COR-L47 (cell line): ENCODE measurements around the gene NAA15.
"Not testable (repeated sequence)": the region's sequence is repeated elsewhere in the genome, so short reads cannot be mapped to it uniquely, and the experiment has no call there.

ENCODE experiments used
- DNase-seq: peaks from one replicate; lab custom pipeline; 2025; lab: John Stamatoyannopoulos, UW

Gene NAA15

DNA sequence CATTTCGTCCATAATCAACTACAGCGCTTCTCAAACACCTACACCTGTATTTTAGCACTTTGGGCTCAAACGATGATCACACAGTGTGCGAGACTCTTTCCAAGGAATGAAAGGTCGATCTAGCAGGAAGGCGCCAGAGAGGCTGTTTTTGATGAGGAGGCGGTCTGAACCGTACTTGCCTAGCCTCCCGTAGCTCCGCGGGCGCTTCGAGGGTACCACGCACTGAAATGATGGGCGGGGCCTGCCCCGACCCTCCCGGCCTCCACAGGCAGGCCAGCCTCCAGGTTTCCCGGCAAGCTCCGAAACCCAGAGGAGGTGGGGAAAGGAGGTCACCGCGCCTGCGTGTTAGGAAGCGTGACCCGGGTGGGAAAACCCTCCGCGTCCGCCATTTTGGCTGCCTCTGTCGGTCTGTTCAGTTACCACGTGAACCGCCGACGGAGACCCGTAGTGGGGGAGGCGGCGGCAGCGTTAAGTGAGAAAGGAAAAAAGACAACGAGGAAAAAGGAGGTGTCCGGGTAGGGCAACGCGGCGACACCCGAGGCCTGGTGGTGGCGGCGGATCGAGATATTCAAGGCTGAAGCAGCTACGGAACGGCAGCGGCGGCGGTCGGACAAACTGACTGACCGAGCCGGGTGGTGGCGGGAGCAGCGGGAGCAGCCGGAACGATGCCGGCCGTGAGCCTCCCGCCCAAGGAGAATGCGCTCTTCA, at the start of gene NAA15:
Gene NAA15 (plus strand): TSS at position 393 of the 708 bp plus-strand sequence. CDS start 273 bp downstream, at position 666.
- peak; percentile 98 for DNase-seq

DNA sequence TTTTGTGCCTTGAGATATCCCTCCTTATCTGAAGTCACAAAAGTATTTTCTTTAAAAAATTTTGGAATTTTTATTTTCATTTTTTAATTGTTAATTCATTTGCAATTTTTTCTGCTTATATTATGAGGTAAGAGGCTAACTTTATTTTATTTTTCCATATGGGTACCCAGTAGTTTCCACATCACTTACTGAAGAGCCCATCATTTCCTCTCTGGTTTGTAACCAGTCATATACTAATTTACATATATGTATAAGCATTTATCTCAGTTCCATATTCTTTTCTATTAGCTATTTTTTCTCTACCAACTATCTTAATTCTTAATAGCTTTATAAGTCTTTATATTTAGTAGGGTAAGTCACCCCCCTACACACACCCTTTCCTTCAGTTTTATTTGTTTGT, 48.3 kb upstream of the NAA15 start:
- no peak for DNase-seq

DNA sequence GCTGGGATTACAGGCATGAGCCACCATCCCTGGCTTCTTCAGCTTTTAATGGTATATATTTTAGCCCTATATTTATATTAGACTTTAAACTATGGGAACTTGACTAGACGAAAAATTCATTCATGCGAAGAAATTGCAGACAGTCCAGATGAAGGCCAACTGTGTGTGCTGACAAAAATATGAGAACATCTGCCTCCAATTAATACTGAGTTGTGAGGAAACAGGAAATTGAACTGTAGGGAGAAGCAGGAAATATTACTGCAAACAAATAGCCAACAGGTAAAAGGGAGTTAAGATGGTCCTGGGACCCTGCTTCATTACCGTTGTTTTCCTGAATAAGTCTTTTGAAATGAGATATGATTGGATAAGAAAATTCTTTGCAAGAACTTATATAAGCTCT, 47.6 kb upstream of the NAA15 start:
- no peak for DNase-seq

DNA sequence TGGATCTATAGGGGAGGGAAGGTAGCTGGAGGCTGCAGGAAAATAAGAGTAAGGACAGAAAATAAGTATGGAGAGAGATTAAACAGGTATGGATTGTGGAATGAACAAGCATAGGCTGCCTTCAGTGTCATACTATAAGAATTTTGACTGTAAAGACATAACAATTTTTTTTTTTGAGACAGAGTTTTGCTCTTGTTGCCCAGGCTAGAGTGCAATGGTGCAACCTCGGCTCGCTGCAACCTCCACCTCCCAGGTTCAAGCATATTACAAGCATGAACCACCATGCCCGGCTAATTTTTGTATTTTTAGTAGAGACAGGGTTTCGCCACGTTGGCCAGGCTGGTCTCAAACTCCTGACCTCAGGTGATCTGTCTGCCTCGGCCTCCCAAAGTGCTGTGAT, 45.7 kb upstream of the NAA15 start:
- not testable (repeated sequence) for DNase-seq

DNA sequence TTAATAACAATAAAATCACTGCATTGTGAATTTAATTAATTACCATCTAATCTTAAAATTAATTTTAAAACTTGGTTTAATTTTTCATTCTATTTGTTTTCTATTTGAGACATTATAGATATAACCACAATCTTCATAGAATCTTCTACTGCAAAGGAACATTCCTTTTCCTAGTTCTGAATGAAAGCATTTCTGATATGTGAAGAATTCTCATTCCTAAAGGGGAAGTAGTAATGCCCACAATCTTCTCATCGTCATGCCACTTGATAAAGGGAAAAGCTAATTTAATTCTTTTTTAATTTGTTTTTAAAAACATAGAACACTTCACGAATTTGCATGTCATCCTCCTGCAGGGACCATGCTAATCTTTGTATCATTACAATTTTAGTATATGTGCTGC, 45.0 kb upstream of the NAA15 start:
- no peak for DNase-seq

DNA sequence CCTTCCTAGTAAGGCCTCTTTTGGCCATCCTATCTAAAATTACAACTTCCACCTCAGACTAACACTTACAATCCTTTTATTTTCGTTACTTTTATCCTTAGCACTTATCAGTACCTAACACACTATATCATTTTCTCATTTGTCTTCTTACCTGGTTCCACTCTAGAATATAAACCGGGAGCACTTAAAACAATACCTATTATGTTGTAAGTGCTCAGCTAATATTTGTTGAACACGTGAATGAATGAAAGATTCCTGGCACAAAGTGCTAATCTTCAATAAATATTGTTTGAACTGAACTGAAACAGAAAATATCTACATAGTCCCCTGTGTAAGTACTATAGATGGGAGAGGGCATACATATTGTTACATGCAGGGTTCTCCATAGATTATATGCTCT, 35.7 kb upstream of the NAA15 start:
- DNase-seq, result peak; percentile 5

DNA sequence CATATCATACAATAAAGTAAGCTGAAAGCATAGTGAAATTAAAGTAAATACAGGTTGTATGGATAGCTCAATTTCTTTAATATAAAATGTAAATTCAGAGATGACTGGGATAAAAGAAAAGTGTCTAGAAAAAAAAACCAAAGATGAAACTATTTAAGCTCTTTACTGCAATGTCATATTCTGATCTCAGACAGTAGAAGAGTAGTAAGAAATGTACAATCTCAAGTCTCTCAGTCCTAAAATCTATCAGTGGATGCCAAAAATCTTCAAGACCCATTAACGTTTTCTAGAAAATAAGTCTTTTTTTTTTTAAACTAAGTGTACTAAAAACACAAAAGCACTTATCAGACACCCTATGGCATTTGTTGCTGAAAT, 35.1 kb upstream of the NAA15 start:
- DNase-seq, result no peak

DNA sequence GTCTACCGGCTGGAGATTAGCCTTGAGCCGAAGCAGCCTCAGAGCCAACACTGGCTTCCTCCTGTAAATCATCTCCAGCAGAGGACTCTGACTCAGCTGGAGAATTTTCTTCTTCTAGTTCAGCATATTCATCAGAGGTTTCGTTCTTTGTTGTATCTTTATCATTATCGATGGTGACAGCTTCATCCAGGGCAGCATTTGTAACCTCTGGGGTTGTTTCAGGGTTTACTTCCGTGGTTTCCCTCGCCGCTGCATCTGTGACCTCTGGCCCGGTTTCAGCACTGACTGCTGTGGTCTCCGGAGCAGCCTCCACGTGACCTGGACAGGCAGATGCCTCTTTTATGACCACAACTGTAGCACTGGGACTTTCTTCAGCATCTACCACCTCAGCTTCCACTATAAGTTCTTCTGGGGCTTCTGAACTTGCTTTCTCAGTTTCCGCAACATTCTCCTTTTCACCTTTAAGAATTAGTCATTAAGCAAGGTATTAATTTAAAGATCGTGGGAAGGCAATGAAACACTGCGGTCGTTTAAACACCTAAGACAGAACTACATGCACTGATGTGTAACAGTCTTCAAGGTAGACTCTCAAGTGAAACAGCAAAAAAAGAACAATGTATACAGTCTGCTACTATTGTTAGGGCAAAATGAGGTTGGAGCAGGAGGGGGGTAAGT, 34.6 kb upstream of the NAA15 start:
- DNase-seq, result no peak

DNA sequence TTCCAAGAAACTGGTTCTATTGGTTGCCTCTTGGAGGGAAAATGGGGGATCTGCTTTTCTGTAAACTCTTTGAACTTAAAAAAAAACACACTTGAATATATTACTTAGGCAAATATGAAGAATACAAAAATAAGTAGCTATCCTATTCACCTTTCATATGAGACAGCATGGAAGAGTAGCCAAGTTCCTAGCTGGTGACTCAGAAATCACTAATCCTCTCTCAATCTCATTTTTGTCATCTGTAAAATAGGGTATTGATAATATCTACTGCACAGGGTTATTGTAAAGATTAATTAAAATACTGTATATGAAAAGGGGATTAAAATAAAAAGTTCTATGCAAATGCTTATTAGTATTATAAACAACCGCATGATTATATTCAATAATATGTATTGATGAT, 34.0 kb upstream of the NAA15 start:
- DNase-seq, result no peak

DNA sequence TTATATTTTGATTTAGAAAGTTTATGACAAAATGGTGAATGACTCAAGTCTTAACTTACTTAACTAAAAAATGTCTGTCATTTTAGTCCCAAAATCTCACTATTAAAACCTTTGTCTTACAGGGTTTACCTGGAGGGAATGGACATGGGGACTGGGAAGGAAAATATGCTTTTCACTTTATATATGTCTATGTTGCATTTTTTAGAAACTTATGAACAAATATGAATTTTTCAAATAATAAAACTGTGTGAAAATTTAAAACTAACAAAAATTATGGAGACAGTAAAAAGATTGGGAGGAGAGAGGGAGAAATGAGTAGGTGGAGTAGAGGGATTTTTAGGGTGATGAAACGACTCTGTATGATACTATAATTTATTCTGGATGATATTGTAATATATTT, 27.5 kb upstream of the NAA15 start:
- no peak for DNase-seq

DNA sequence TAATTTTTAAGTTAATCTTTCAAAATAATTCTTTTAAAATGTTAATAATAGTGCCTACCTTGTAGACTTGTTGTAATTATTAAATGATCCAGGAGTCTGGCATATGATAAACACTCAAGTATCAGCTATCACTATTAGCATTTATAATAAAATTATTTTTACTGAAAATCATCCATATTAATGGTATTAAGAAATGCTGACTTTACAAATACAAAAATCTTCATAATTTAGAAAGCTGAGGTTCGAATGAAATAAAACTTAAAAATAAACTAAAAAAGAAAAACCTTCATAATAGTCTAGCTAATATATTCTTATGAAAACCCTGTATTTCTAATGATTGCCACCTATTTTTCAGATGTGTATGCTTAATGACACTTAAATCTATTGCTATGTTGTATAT, 26.5 kb upstream of the NAA15 start:
- DNase-seq, result no peak

DNA sequence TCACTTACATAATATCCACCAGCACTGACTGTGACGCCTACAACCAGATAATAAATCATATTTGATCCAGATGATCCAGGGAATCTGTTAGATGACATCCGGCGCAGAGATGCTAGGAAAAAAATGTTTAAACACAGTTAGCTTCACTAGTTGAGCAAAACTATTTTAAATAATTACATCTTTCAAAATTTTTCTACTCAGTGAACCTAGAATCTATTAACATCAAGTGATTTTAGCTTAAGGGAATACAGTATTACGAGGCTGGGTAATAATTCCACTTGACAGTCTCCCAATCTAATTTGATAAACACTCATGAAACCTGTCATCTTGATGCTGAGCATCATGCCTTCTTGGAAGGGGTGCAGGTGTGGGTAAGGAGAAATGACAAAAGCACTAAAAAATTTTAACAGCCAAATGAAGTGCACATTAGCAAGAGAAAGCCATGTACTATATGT, 26.0 kb upstream of the NAA15 start:
- no peak for DNase-seq

DNA sequence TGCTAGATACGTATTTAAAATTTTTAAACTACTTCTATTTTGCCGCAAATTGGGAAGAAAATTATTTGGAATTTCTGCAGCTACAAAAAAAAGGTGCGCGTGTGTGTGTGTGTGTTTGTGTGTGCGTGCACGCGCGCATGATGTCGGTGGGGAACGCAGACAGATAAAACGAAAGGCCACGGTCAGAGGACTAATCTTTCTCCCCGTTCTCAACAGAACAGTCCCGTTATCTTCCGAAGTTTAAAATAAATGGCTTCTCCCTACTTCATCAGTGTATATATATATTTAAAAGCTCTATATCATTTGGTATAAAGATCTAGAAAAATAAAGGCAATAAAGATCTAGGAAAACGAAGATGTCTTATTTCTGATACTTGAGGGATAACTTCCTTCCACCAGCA, 22.8 kb upstream of the NAA15 start:
- no peak for DNase-seq

DNA sequence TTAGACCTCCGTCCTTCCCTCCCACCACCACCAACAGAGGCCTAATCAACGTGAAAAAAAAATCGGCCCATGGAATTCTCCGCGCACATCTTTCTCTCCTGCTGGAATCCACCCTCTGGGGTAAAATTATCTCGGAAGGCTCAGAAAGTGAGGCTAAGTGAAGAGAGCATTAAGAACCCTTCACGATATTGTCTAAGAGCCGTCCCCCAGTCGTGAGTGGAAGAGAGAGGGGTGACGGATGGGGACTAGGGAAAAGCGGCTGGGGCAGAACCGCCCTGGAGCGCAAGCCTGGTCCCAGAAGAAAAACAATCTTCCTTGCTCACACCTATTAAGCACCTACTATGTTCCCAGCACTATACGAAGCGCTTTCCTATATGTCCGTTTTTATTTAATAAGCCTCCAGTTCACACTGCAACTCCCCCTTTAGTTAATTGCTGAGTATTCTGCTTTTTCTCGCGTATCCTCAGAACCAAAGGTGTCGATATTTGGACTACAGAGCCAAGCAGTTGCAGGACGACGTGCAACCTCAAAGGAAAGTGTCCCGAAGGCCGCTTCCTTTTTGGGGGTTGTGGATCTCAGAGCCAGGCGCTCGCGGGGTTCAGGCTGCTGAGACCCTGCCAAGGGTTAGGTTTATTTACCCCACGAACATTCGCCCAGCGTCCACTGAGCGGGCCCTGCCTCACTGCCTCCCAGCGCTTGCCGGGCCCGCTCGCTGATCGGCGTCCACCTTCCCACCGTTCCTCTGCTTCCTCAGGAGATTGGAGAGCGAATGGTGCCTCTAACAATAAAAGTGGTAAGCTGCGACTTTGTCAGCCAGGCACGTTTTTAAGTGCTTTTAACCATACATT, 22.2 kb upstream of the NAA15 start:
- no peak for DNase-seq

DNA sequence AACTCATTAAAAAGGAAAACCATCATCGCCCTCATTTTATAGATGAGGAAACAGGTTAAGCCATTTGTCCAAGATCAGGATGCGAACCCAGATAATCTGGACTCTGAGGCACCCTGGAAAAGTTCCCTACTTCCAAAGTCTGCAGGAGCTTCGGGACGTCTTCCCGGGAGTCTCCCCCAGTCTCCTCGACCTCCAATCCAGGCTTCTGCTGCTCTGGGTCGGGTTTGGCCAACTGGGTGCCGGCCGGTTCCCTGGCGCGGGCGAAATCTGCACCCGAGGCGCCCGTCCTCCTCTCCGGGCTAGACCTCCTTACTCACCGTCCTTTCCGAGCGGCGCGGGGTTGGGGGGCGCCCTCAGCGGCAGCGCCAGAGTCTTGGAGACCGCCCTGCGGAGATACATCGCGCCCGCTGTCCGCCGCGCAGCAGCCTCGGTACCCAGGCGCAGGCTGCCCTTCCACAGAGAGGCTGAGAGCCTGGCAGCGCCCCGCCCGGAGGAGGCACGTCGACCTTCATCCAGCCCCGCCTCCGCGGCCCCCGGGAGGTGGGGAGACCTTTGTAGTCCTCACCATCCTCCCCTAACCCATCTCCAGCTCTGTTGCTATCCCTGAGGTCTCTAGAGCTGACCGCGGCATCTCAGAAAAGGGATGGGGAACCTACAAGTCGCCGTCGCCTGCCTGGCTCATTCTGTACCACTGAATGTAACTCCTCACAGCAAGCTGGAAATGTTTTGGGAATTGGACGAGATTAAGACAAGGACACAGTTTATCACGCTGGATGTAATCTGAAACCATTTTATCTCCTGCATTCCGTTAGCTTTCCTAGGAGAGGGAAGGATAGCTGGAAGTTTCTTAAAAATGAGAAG, 21.3 kb upstream of the NAA15 start, which contains the start of gene MGARP:
Gene MGARP (minus strand): TSS at position 466 of the 861 bp plus-strand sequence. CDS start 67 bp downstream, at position 399.
- no peak for DNase-seq

DNA sequence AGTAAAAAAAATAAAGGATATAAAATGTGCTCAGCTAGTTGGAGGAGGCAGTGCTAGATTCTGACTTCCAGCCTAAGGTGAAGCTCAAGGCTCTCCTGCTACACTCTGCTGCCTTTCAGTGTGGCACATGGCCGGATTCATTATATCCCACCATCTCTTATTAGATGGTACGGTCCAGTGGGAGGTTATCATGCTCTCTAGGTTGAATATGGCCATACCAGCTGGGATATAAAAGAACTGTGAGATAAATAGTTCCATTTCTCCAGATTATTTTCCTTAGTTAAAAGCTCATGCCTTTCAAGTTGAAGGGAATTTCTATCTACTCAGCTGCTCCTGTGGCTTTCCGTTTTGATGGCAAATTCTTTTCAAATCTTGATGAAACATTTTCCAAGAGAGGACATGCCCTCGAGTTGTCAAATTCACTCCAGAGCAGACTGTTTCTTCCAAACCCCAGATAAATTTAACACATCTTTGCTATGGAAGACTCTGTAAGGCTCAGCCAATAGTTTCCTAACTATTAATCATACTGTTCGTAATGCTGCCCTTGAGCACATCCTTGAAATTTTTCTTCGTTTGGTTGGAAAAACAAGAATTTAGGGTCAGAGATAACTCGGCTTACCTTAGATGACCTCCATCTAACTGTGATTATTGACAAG, 19.1 kb upstream of the NAA15 start:
- no peak for DNase-seq

DNA sequence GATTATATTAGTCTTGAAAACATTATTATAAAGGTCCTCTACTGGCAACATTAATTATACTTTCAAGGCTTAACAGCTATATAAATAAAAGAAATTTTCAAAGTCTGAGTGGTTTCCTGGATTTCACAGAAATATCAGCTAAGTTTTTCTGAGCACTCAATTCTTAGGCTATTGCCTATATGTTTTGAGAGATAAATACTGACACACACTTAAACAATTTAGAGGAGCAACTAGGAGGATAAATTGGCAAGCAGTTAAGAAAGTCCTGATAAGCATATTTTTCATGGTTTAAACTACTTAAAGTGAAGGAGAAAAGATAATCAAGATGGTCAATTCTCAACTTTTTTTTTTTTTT, 18.6 kb upstream of the NAA15 start:
- DNase-seq, result no peak

DNA sequence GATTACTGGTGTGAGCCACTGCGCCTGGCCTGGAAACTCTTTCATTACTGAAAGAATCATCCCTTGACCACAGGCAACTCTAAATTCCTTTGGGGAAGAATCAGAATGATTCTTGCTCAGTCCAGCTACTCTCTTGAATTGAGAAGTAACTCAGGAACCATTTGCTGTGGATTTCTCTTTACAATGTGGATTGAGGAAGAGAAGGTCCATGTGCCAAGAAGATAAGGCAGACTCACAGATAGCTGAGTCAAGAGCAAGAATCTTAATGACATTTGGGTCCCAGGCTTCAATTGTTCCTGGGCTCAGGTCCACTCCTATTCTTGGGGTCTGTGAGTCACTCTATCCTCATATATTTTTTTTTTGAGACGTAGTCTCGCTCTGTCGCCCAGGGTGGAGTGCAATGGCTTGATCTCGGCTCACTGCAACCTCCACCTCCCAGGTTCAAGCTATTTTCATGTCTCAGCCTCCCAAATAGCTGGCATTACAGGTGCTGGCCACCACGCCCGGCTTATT, 15.1 kb upstream of the NAA15 start:
- DNase-seq, result no peak

DNA sequence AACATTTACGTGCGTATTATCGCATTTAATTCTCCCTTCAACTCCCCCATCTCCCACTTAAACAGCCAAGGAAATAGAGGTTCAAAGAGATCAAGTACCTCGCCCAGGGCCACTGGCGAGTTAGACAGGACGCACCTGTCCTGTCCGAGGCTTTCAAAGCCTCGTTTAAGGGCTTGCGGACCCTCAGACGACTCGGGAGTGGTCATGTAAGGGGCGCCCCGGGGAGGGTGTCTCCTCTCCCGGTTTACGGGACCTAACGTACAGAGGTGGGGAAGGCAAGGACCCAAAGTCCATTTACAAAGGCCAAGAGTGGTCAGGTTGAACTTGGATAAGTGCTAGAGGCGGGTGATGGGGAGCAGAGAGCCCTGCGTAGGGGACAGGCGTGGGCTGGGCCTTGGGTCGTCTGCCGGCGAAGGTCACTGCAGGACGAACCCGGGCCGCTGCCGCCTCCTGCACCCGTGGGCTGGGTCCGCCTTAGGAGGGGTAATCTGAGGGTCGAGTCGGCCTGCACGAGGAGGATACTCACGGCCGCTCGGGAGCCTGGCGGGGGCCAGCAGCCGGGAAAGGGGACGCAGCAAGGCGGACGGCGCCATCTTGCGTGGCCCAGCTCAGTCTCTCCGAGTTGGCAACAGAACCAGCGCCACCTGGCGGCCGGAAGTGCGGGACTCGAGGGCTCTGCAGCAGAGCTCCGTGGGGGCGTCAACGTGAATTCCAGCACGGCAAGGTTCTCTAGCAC, 5.9 kb upstream of the NAA15 start:
- DNase-seq, result peak; percentile 94

DNA sequence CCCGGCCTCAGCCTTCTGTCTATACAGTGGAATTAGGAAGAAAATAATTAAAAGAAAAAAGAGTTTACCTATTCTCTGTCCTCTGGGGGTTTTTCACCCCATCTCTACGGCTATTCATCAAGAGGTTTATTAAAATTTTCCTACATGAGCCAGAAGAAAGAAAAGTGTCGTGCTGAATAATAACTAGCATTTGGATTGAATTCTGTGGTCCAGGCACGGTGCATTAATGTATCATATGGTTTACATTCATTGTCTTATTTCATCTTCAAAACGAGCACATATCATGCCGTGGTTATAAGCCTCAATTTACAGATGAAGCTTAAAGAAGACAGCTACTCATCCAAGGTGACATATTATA, 5.4 kb upstream of the NAA15 start:
- DNase-seq, result no peak

DNA sequence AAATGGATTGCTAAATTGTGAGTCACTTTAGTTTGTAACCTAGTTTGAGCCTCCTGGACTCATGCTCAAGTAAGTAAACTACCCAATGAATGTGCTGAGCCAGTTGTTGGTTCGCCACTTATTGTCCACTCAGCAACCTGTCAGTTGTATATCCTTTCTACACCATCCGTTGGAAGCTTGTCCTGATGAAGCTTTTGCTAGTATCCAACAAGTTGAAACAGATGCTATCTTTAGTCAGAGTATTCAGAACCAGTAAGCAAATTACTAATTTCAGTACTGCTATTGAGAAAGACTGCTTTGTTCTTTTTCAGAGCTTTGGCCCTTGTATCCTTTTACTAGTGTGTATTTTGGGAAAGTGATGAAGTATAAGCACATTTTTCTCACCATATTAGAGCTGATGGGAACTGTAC, 4.3 kb upstream of the NAA15 start:
- DNase-seq, result no peak
